ENCODE measurements around the gene PLCB4.

Gene PLCB4

GRCh38 chr20:9498322-9498721 is 429.4 kb downstream of the PLCB4 start:
- DNase-seq (ENCODE audit: low read depth), result no peak

- DNase-seq (ENCODE audit: low read depth), result no peak
Measured at GRCh38 chr20:9499126-9499899, 430.4 kb downstream of the PLCB4 start.

DNA sequence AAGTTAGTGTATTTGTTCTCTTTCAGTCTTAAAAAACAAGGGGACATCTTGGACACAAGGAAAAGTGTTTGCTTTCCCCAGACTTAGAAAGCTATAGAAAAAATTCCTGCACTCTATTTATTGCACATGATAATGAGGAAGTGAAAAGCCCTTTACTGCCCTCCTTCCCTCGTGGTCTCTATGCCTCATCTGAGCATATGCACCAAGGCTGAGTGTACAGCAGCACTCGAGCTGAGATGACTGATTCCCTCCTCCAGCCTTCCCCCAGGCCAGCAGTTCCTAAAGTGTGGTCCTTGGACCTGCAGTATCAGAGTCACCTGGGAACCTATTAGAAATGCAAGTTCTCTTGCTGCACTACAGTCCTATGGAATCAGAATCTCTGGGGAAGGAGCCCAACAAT is 431.2 kb downstream of the PLCB4 start:
- DNase-seq (ENCODE audit: low read depth), result no peak

DNA sequence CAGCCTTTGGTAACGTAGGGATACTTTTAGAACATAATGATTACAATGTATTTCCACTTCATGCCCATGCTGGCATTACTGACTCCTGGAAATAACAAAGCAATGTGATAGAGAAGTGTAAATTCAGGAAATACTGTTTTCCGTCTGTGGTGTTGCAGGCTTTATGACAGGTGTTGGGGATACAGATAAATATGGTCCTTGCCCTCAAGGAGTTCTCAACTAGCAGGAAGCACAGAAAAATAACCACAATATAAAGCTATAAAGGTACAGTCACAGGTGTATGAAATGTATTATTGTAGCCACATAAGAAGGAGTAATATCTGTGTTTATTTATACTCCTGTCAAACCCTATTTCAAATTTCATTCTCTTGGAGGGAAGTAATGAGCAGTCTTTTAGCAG is 432.6 kb downstream of the PLCB4 start:
- no peak for DNase-seq (ENCODE audit: low read depth)

GRCh38 chr20:9503526-9504245 is 434.8 kb downstream of the PLCB4 start:
- no peak for DNase-seq (ENCODE audit: low read depth)

- no peak for DNase-seq (ENCODE audit: low read depth)
Measured at GRCh38 chr20:9506280-9506821, 437.5 kb downstream of the PLCB4 start.

DNA sequence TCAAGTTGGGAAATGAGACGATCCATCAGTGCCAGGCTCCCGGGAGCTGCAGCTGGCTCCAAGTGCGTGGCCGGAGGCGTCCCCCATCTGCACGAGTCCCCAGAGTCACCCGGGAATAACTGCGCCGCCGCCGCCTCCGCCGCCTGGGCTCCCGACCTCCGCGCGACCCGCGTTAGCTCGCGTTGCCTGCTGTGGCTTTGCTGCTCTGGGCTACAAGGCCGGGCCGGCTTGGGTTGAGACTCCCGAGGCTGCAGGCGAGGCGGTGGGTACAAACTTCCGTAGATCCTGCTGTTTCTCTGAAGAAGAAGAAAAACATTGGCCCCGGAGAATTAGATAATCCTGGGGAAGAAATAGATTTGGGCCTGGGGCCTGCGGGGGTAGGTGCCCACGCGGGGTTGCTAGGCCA is 438.1 kb downstream of the PLCB4 start:
- DNase-seq (ENCODE audit: low read depth), result no peak

DNA sequence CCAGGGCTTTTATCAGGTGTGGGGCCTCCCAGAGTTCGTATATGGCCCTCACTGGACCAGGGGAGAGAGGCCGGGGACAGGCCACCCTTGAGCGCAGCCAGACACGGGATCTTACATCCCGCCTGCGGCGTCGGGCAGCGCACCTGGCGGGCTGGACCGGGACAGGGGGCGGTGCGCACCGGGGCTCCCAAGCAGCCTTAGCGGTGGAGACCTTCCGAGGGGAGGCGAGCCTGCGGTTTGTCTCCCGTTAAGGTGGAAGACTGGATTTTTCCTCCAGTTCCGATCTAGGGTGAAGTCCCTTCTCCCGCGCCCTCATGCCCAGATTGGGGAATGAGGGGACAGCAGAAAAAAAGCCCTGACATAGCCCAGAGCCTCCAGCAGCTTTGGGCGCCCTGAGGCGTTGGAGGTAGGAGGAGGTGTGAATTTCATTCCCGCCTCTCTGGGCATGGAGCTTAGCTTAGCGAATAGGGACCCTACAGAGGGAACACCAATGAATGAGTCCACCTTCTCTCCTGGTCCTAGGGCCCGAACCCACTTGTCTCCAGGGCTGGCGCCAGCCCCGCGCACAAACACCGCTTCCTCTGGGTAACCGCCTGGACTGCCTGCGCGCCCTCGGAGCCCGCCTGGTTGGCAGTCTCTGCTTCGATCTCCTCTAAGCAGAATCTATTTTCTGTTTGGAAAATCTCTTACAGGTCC is 438.8 kb downstream of the PLCB4 start:
- DNase-seq (ENCODE audit: low read depth), result no peak

GRCh38 chr20:9508240-9508661 is 439.4 kb downstream of the PLCB4 start:
- no peak for DNase-seq (ENCODE audit: low read depth)

DNA sequence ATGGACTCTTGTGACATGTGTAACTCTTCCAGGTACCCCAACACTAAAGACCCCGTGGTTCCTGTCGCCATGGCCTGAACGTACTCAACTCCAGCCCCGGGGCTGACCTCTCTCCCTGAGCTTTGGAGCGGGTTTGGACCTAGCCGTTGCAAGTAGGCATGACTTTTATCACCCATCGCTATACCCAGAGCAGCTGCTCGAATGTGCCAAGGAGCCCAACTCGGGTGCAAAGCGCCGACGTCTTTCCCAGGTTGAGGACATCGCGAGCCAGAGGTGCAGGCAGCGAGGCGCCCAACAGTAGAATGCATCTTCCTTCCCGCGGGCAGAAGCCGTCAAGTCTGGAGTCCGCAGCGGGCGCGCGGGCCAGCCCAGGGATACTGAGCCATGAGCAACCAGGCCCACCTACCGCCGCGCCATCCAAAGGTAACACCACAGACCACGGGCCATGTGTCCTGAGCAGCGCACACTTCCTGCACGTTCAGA is 439.9 kb downstream of the PLCB4 start:
- DNase-seq (ENCODE audit: low read depth), result no peak

DNA sequence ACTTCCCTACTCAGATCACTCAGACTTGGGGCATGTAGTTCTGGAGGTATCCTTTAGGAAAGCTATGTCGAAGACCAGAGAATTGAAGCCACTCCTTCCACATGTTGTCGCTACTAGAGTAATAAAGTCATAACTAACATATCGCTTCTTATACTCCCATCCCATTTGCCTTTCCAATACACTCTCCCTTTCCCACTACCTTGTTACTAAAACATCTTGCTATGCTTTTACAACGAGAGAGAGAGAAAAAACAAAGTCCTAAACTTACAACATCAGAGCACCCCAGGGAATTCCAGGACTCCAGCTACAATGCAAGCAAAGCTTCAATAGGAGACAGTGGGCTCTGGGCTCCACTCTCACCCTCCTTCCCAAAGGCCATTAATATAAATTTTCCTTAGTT is 440.4 kb downstream of the PLCB4 start:
- no peak for DNase-seq (ENCODE audit: low read depth)

DNA sequence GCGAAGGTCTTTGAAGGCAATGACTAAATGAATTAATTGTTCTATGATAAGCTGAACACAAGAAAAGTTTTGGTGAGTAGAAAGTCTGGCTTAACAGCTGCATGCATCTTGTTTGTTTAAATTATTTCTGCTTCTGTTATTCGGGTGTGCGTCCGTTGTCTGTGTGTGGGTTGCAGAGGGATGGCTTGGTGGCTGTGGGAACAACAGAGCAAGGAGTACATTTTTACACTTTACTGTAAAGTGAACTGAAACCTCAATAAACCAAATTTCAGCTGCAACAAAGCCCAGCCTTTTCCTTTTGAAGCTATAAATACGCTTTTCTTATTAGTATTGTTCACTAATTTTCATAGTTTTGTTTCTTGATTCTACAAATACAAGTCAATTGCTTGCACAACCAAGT is 442.0 kb downstream of the PLCB4 start:
- DNase-seq (ENCODE audit: low read depth), result no peak

DNA sequence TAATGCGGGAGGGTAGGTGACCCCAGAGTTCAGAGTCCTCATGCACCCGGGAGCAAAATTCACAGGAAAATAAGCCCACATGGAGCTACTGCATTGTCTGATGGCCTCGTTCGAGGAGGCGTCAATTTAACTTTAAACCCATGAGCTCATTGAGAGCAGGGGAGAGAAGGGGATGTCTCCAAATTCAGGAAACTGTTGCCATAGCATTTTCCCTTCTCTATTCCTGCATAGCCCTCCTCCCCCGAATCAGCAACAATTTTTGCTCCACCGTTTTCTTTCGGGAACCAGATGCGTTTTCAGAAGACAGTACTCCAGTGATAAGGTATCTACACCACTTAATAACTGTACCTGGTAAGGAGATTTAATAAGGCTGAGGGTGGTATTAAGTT is 445.2 kb downstream of the PLCB4 start:
- no peak for DNase-seq (ENCODE audit: low read depth)

DNA sequence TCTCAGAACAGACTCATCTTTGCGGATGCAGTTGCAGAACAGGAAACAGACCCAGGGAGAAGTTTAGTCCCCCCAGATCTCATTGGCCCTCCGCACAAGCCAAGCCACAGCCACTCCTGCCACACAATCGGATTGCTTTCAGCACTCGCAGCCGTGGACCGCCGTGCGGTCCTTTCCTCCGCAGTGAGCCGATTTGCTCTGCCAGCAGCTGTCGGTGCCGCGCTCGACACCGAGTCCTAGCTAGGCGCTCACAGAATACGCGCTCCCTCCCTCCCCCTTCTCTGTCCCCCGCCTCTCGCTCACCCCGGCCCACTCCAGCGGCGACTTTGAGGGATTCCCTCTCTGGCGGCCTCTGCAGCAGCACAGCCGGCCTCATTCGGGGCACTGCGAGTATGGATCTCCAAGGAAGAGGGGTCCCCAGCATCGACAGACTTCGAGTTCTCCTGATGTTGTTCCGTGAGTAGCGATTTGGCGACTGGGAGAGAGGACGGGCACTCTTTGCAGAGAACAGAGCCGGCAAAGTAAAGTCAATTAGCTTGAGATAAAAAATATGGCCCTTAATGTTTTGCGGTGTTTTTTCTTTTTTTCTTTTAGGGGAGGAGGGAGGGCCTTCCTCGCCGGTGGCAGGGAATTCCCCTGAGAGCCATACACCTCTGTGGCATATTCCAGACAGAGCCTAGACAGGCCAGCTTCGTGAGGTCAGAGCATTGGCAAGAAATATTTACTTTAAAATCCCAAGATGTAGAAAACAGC is 445.8 kb downstream of the PLCB4 start, which contains the start of gene LAMP5:
Gene LAMP5, plus strand, starts transcription at position 130 of the 753 bp plus-strand sequence. Its CDS starts 263 bp downstream, at position 393.
- no peak for DNase-seq (ENCODE audit: low read depth)

GRCh38 chr20:9515214-9515585 is 446.3 kb downstream of the PLCB4 start:
- DNase-seq (ENCODE audit: low read depth), result no peak

DNA sequence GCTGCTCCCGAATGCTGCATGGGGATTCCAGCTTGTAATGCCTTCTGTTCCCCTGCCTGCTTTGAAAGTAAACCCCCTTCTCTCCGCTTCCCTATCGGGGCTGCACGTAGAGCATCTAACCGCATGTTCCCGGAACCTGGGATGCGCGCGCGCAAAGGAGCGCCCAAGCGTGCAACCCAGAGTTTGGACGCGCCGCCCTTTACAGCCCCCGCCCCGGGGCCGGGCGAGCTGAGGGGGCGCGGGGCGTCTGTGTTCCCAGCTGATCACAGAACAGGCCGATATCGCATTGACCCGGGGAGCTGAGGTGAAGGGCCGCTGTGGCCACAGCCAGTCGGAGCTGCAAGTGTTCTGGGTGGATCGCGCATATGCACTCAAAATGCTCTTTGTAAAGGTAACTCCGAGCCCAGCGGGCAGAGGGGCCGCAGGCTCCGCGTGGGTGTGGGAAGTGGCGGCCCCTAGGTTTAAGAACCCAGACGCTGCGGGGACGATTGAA is 446.9 kb downstream of the PLCB4 start:
- DNase-seq (ENCODE audit: low read depth), result no peak

GRCh38 chr20:9516234-9516871 is 447.5 kb downstream of the PLCB4 start:
- DNase-seq (ENCODE audit: low read depth), result no peak

DNA sequence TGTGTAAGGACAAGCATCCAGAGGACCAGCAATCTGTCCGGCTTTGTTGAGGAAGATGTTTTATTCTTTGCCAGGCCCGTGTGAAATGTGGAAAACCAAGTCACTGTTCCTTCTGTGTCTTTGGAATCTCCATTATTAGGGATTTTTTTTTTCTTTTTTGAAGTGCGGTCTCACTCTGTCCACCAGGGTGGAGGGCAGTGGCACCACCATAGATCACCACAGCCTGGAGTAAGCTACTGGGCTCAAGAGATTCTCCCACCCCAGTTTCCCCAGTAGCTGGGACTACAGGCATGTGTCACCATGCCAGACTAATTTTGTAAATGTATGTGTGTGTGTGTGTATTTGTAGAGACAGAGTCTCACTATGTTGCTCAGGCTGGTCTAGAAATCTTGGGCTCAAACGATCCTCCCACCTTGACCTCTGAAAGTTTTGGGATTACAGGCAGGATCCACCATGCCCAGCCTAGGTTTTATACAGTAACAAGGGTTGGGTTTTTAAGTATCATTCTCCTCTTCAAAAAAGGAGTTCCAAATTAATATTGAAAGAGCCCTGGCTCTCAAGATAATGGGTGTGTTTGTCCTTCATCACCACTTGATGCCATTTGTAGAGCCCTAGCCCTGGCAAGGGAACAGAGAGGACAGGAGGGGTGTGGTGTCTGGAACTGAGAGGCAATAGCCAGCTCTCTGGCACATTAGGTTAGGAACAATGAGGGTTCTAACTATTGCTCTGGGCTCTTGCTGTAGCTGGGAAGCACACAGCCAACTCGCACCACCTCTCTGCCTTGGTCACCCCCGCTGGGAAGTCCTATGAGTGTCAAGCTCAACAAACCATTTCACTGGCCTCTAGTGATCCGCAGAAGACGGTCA is 448.6 kb downstream of the PLCB4 start:
- no peak for DNase-seq (ENCODE audit: low read depth)

- DNase-seq (ENCODE audit: low read depth), result no peak
Measured at GRCh38 chr20:9518576-9519175, 449.8 kb downstream of the PLCB4 start.

- no peak for DNase-seq (ENCODE audit: low read depth)
Measured at GRCh38 chr20:9520086-9520485, 451.2 kb downstream of the PLCB4 start.

Data from T follicular helper cell (primary cell).